HS-27A (cell line): Measurements from ENCODE around the gene NSRP1.
"Not testable (repeated sequence)": the region's sequence is repeated elsewhere in the genome, so short reads cannot be mapped to it uniquely, and the experiment has no call there.

Experiments used
- DNase-seq: peaks from one replicate; pipeline ENCODE4 v3.0.0-alpha.2; 2012; ENCODE audit warnings: low read depth, missing footprints

Gene NSRP1, protein sequence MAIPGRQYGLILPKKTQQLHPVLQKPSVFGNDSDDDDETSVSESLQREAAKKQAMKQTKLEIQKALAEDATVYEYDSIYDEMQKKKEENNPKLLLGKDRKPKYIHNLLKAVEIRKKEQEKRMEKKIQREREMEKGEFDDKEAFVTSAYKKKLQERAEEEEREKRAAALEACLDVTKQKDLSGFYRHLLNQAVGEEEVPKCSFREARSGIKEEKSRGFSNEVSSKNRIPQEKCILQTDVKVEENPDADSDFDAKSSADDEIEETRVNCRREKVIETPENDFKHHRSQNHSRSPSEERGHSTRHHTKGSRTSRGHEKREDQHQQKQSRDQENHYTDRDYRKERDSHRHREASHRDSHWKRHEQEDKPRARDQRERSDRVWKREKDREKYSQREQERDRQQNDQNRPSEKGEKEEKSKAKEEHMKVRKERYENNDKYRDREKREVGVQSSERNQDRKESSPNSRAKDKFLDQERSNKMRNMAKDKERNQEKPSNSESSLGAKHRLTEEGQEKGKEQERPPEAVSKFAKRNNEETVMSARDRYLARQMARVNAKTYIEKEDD

DNA sequence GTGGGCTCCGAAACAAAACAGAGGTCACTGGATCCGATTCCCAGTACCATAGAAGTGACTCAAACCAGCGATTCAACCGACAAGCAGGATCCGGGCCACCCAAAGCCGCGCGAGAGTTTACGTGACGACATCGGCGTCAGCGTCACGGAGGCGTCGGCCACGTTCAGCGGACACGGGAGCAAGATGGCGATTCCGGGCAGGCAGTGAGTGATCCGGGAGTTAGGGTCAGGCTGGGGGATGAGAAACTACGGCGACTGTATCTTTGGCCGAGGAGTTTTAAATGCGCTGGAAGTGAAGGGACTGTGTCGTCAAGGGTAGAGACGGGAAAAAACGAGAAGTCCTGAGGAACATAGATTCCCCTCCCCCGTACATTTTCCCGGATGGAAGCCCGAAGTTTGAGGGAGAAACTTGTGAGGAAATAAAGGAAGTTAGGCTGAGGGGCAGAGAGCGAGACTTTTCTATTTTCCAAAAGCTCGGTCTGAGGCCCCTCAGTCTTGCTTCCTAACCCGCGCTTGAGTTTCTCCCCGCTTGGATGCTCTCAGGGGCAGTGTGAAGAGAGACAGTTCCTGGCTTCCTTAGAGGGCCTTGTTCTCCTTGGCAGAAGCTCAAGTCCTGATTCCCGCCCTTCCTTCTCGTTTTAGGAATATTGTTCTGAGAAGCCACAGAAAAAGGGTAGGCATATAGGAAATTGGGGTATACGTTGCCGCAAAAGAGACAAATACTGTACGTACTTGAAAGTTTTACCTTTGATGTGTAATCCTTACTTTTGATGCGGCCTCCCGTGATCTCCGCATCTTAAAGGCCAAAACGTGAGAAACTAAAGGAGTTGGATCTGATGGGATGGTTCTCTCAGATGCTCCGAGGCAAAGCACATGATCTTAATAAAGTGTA, at the start of gene NSRP1:
Gene NSRP1, plus strand, starts transcription at position 156 of the 891 bp plus-strand sequence. Its CDS starts 28 bp downstream, at position 184.
- peak; percentile 78 for DNase-seq

DNA sequence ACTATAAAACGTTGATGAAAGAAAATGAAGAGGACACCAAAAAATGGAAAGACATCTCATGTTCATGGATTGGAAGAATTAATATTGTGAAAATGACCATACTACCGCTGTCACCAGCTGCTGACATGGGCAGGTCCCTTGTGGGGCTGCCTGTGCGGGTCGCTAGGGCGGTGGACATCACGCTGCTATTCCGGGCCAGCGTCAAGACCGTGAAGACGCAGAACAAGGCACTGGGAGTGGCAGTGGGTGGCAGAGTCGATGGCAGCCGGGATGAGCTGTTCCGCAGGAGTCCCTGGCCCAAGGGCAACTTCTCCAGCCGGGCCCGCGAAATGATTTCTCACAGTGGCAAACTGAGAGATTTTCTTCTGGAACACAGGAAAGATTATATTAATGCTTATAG, 48.2 kb upstream of the NSRP1 start:
- DNase-seq: no peak

GRCh38 chr17:30074254-30074653, 42.4 kb upstream of the NSRP1 start:
- no peak for DNase-seq

- no peak for DNase-seq
Measured at GRCh38 chr17:30074730-30075129, 41.9 kb upstream of the NSRP1 start.

GRCh38 chr17:30082773-30083172, 33.8 kb upstream of the NSRP1 start:
- no peak for DNase-seq

DNA sequence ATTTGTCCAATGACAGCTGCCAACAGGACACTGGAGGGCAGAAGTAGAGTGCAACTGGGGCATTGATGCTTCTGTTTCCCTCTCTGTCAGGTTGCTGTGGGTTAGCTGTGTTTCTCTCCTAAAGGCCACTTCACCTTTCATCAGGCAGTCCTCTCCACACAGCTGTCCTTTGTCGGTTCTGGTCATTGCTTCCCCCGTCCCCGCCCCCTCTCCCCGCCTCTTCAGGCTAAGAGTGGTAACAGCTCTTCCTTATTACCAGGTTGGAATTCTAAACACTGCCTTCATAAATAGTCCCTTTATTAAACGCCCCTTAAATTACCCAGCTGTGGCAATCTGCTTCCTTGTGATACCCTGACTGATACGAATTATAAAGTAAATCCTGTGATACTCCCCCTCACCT, 31.8 kb upstream of the NSRP1 start:
- no peak for DNase-seq

- no peak for DNase-seq
Measured at GRCh38 chr17:30086896-30087295, 29.7 kb upstream of the NSRP1 start.

DNA sequence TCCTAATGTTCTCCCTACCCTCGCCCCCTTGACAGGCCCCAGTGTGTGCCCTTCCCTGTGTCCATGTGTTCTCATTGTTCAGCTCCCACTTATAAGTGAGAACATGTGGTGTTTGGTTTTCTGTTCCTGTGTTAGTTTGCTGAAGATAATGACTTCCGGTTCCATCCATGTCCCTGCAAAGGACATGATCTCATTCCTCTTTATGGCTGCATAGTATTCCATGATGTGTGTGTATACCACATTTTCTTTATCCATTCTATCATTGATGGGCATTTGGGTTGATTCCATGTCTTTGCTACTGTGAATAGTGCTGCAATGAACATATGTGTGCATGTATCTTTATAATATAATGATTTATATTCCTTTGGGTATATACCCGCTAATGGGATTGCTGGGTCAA, 29.2 kb upstream of the NSRP1 start:
- not testable (repeated sequence) for DNase-seq

DNA sequence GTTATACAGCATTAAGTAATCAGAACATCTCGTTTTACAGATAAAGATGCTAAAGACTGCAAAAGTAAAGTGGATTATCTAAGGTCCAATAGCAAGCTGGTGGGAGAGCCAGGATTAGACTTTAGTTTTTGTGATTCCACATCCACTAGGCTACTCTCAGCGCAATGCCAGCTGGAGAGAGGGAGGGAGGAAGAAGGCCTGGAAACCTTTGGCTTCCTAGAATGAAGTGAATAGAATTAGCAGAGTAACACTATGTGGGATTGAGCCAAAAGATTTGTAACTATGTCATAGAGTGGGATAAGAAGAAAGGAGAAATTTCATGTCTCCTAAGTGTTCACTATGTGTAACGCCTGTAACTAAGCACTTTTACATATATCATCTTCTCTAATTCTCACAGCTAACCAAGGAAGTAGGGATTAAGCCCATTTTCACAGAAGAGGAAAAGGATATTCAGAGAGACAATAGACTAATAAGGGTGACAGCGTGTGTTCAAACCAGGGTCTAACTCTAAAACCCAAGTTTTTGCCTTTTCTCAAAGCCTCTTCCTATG, 25.4 kb upstream of the NSRP1 start:
- DNase-seq: no peak

DNA sequence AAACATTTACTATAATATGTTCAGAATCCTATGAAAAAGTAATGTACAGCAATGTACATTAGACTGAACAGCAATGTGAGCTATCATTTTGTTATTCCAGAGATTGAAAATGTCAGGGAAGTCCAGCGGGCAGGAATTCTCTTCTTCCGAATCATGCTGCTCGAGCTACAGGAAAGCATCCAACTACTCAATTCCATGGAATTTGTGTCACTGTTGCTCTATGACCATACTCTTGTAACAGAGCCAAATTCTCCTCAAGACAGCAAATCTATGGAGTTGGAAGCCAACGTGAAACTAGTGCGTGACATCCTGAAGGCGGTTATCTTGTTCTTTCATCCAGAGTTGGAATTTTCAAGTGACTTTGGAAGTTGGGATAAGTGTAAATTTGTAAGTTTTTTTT, 24.8 kb upstream of the NSRP1 start:
- DNase-seq: peak; percentile 54

- DNase-seq: no peak
Measured at GRCh38 chr17:30092886-30093285, 23.7 kb upstream of the NSRP1 start.

- no peak for DNase-seq
Measured at GRCh38 chr17:30093463-30094147, 23.0 kb upstream of the NSRP1 start.

- no peak for DNase-seq
Measured at GRCh38 chr17:30095507-30096244, 20.9 kb upstream of the NSRP1 start.

- DNase-seq: no peak
Measured at GRCh38 chr17:30101686-30102390, 14.8 kb upstream of the NSRP1 start.

- DNase-seq: no peak
Measured at GRCh38 chr17:30103921-30104320, 12.7 kb upstream of the NSRP1 start.

DNA sequence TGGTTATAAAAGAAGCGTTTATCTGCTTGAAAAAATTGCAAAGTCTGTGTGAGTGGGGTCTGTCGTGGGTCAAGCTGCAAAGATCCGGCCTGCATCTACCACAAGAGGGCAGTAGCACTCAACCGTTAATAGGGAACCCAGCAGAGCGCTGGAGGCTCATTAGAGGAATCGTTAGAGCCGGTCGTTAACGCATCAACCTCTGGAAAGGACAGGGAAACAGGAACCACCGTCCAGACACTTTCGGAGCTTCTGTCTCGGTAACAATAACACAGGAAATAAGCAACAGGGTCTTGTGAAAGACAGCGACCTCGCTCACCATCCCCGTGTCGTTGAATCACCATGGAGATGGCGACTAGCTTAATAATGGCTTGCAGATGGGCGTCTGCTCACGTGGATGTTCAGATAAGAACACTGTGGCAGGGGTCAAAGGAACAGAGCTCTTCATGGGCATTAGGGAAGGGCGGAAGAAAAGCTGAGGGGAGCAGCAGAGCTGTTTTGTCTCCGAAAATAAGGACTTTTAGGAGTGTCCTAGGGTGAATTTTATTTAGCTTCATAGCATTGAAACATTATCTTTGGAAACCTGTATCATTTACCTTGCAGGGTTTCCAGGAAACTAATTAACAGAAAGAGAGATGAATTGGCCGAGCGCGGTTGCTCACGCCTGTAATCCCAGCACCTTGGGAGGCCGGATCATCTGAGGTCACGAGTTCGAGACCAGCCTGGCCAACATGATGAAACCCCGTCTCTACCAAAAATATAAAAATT, 11.9 kb upstream of the NSRP1 start:
- no peak for DNase-seq

GRCh38 chr17:30112794-30113193, 3.8 kb upstream of the NSRP1 start:
- no peak for DNase-seq

DNA sequence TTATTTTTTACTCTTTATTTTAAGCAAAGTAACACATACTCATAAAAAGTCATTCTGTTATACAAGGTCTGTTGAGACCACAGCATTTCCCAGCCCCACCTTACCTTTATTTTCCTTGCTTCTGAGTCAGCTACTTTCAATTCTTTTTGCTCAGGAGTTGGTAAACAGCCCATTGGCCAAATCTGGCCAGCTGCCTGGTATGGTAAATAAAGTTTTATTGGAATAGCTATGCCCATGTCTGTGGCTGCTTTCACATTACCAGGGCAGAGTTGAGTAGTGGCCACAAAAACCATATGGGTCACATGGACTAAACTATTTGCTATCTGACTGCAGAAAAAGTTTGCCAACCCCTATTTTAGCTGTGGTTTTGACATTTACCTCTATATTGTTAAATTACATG, 3.4 kb upstream of the NSRP1 start:
- DNase-seq: no peak

GRCh38 chr17:30116345-30116660, 313 bp upstream of the NSRP1 start:
- DNase-seq: no peak

DNA sequence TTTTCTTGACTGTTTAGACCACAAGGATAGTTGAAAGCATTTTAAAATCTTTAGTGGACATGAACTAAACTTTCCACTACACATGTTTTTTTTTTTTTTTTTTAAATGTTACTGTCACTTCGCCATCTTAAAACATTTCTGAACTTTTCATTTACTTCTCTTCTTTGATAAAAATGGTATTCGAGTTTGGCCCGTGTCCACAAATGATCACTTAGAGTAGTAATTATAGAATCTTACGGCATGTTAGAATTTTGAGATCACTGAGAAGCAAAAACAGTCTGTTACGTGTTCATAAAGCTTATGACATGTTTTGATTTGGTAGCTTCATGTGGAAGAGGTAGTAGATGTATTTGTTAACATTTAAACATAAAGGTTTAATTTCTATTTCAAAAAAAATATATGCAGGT, 1.1 kb downstream of the NSRP1 start:
- DNase-seq: no peak
